GM23338 (cell line): ENCODE results near the gene CNTN1. TPM values are rescaled to one million over a fixed set of nuclear protein-coding genes. Genes with fewer than 3 reads are reported as not detected.

Source experiments
- ATAC-seq: fragments of 200-7000 bp; cut with Tn5 transposase; 3 replicates; pipeline ENCODE4 v1.9.1; 2020
- DNase-seq: peaks from one replicate; pipeline ENCODE4 v3.0.0-alpha.2; 2015; ENCODE audit warnings: low spot score
- H2AFZ ChIP-seq: fragments of 200-600 bp; sonication (generic); 2 replicates; pipeline ENCODE4 v1.8.0; 2016; ENCODE audit warnings: antibody characterized with exemption, mild to moderate bottlenecking, moderate library complexity
- H3F3A ChIP-seq: fragments of 200-600 bp; sonication (generic); replicated peaks from 2 replicates; pipeline ENCODE4 v1.8.0; 2017; ENCODE audit warnings: antibody characterized with exemption, mixed run types, low read depth
- H3K27ac ChIP-seq: fragments of 200-600 bp; sonication (generic); 2 replicates; pipeline ENCODE4 v1.6.1; 2016; ENCODE audit warnings: low read depth
- H3K27me3 ChIP-seq: fragments of 200-600 bp; sonication (generic); 2 replicates; pipeline ENCODE4 v1.8.0; 2016; ENCODE audit warnings: mild to moderate bottlenecking, mixed run types, moderate library complexity; ENCODE audit not compliant: insufficient read depth
- H3K36me3 ChIP-seq: fragments of 200-600 bp; sonication (generic); 2 replicates; pipeline ENCODE4 v1.8.0; 2016; ENCODE audit warnings: mild to moderate bottlenecking; ENCODE audit not compliant: insufficient read depth
- H3K4me1 ChIP-seq: fragments of 200-600 bp; sonication (generic); 2 replicates; pipeline ENCODE4 v1.8.0; 2016; ENCODE audit warnings: mild to moderate bottlenecking, moderate library complexity; ENCODE audit not compliant: insufficient read depth
- H3K4me2 ChIP-seq: fragments of 200-600 bp; sonication (generic); 2 replicates; pipeline ENCODE4 v1.7.1; 2017; ENCODE audit warnings: mixed run types
- H3K4me3 ChIP-seq: fragments of 200-600 bp; sonication (generic); 2 replicates; pipeline ENCODE4 v1.6.1; 2016; ENCODE audit warnings: mixed run types
- H3K79me2 ChIP-seq: fragments of 200-600 bp; sonication (generic); replicated peaks from 2 replicates; pipeline ENCODE4 v1.8.0; 2017; ENCODE audit warnings: mild to moderate bottlenecking; ENCODE audit not compliant: insufficient read depth
- H3K9me2 ChIP-seq: fragments of 200-600 bp; sonication (generic); 2 replicates; pipeline ENCODE4 v1.8.0; 2017; ENCODE audit not compliant: insufficient read depth
- H4K20me1 ChIP-seq: fragments of 200-600 bp; sonication (generic); replicated peaks from 2 replicates; pipeline ENCODE4 v1.8.0; 2017; ENCODE audit warnings: mild to moderate bottlenecking; ENCODE audit not compliant: insufficient read depth
- H3K27ac Mint-ChIP-seq: 2 replicates; pipeline ENCODE4 v1.8.0; 2020; ENCODE audit warnings: inconsistent platforms, mild to moderate bottlenecking, moderate library complexity, mixed read lengths
- H3K27me3 Mint-ChIP-seq: 3 replicates; pipeline ENCODE4 v1.8.0; 2022; ENCODE audit warnings: low read depth, mild to moderate bottlenecking, moderate library complexity, mixed read lengths, inconsistent platforms; ENCODE audit not compliant: insufficient read depth, poor library complexity
- H3K36me3 Mint-ChIP-seq: 3 replicates; pipeline ENCODE4 v1.8.0; 2021; ENCODE audit warnings: low read depth, mild to moderate bottlenecking, inconsistent platforms, moderate library complexity, mixed read lengths
- H3K4me1 Mint-ChIP-seq: 3 replicates; pipeline ENCODE4 v1.8.0; 2020; ENCODE audit warnings: mild to moderate bottlenecking, inconsistent platforms, mixed read lengths
- H3K4me3 Mint-ChIP-seq: 3 replicates; pipeline ENCODE4 v1.8.0; 2021; ENCODE audit warnings: moderate library complexity, mild to moderate bottlenecking, inconsistent platforms, mixed read lengths
- H3K9me3 Mint-ChIP-seq: 3 replicates; pipeline ENCODE4 v1.8.0; 2020; ENCODE audit warnings: moderate library complexity, mild to moderate bottlenecking, inconsistent platforms, mixed read lengths
- ETS1 ChIP-seq: IDR thresholded peaks from 2 replicates; pipeline ENCODE4 v1.6.1; 2016; ENCODE audit warnings: antibody characterized with exemption
- EZH2 ChIP-seq: fragments of 200-600 bp; sonication (generic); IDR thresholded peaks from one replicate; pipeline ENCODE4 v1.8.0; 2017; ENCODE audit warnings: antibody characterized with exemption, mild to moderate bottlenecking, low read depth; ENCODE audit not compliant: unreplicated experiment
- NANOG ChIP-seq: IDR thresholded peaks from 2 replicates; pipeline ENCODE4 v1.6.1; 2016; ENCODE audit warnings: antibody characterized with exemption, borderline replicate concordance
- POLR2AphosphoS5 ChIP-seq: IDR thresholded peaks from 2 replicates; pipeline ENCODE4 v1.6.1; 2016; ENCODE audit warnings: antibody characterized with exemption, low read depth
- STAT1 ChIP-seq: IDR thresholded peaks from one replicate; pipeline ENCODE4 v1.6.1; 2016; ENCODE audit warnings: antibody characterized with exemption; ENCODE audit not compliant: unreplicated experiment
- ZNF114 ChIP-seq: fragments of 250-450 bp; sonication (Bioruptor Pico); IDR thresholded peaks from 2 replicates; pipeline ENCODE4 v1.5.0; 2020; ENCODE audit warnings: mild to moderate bottlenecking, moderate library complexity
- ZNF331 ChIP-seq: fragments of 250-450 bp; sonication (Bioruptor Pico); IDR thresholded peaks from 2 replicates; pipeline ENCODE4 v1.5.0; 2020; ENCODE audit warnings: low read depth, mild to moderate bottlenecking, moderate library complexity
- polyA plus RNA-seq: library from polyadenylated mRNA; unstranded; fragments of >200 nt; fragmentation: Nextera tagmentation; extraction: Ambion mirVana; gene quantifications from 2 replicates; pipeline ENCODE4 v1.2.1, GENCODE V29; 2016
- total RNA-seq: library from RNA; depleted of rRNA; stranded (reverse); fragments of >200 nt; shearing (Covaris generic); gene quantifications from 2 replicates; pipeline ENCODE4 v1.2.3, GENCODE V29; 2014
- TF ChIP-seq, protein P1 (sequence below), 2 experiments: fragments of 200-600 bp in 1 of 2; sonication (generic) in 1 of 2; conservative IDR thresholded peaks; 2 replicates each; pipeline versions ENCODE4 v1.5.1 to v1.6.1; 2016 to 2017; ENCODE audit warnings: antibody characterized with exemption in 2 of 2, low read depth in 2 of 2, mild to moderate bottlenecking in 2 of 2, moderate library complexity in 1 of 2
- TF ChIP-seq, protein P2 (sequence below): fragments of 250-450 bp; sonication (Bioruptor Pico); IDR thresholded peaks from 2 replicates; pipeline ENCODE4 v1.5.0; 2020; ENCODE audit warnings: mild to moderate bottlenecking, moderate library complexity

Gene CNTN1
- total and polyA plus RNA-seq, 2 experiments from 2014 or later = 5.0 to 27.0 TPM

DNA sequence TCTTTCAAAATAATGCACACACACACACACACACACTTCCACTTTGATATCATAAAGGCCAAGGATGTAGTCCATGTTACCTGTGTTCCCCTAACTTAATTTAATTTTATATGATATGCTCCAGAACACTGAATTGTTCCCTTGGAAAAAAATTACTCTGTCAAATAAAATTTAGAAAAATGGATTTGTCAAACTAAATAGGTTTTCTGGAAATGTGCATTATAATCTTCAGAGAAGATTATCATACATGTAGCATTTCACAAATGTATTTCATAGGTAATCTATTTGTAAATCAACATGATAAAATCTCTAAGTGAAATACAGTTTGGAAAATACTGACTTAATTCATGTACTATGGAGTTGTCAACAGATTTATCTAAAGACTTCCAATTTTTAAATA, 68.6 kb downstream of the CNTN1 start (continued):
- TF ChIP-seq ZNF331 (CRISPR knock-in tag) (no peak), EZH2 (no peak), STAT1 (no peak), POLR2AphosphoS5 (no peak), ZNF114 (no peak)

- H2AFZ ChIP-seq = no peak overlapping the region
- TF ChIP-seq NANOG (no peak), ETS1 (no peak)
- TF ChIP-seq, protein P1, sequence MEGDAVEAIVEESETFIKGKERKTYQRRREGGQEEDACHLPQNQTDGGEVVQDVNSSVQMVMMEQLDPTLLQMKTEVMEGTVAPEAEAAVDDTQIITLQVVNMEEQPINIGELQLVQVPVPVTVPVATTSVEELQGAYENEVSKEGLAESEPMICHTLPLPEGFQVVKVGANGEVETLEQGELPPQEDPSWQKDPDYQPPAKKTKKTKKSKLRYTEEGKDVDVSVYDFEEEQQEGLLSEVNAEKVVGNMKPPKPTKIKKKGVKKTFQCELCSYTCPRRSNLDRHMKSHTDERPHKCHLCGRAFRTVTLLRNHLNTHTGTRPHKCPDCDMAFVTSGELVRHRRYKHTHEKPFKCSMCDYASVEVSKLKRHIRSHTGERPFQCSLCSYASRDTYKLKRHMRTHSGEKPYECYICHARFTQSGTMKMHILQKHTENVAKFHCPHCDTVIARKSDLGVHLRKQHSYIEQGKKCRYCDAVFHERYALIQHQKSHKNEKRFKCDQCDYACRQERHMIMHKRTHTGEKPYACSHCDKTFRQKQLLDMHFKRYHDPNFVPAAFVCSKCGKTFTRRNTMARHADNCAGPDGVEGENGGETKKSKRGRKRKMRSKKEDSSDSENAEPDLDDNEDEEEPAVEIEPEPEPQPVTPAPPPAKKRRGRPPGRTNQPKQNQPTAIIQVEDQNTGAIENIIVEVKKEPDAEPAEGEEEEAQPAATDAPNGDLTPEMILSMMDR (conservative IDR thresholded peaks at IDR 0.05; ENCODE audit: low read depth in 2 of 2) = peak in 1 of 2 experiments; percentile 30; a peak in 2 of 4 replicates
- no peaks in the 10 kb centered on the region for H4K20me1 ChIP-seq
- no peaks in the 10 kb centered on the region for H3K79me2 ChIP-seq
- H3K4me2 ChIP-seq = no peak overlapping the region
- DNase-seq = no peak
- H3K27ac ChIP-seq = no peak overlapping the region
- H3K4me1 Mint-ChIP-seq = no peaks in the 10 kb centered on the region
- no peaks in the 10 kb centered on the region for H3K27me3 ChIP-seq
- H3K36me3 Mint-ChIP-seq = no peaks in the 10 kb centered on the region
- no peaks in the 10 kb centered on the region for H3K9me3 Mint-ChIP-seq
- H3K36me3 ChIP-seq = no peaks in the 10 kb centered on the region
- H3K4me3 ChIP-seq = no peak overlapping the region
- no peaks in the 10 kb centered on the region for H3F3A ChIP-seq
- H3K4me1 ChIP-seq = no peaks in the 10 kb centered on the region
- no peak for ATAC-seq
- H3K27ac Mint-ChIP-seq = no peak overlapping the region
- no peaks in the 10 kb centered on the region for H3K27me3 Mint-ChIP-seq
- no peak overlapping the region for H3K4me3 Mint-ChIP-seq
- no peaks in the 10 kb centered on the region for H3K9me2 ChIP-seq
Measured at GRCh38 chr12:40762072-40762471, 69.8 kb downstream of the CNTN1 start.

GRCh38 chr12:40768125-40768864, 76.1 kb downstream of the CNTN1 start:
- Histone ChIP-seq H3K4me1 (0 out of 2 replicates have a peak, but pooled peaks cover 9% of the 10 kb centered on the region), H3K27ac (no peak overlapping the region), H3F3A (no peaks in the 10 kb centered on the region), H3K79me2 (no peaks in the 10 kb centered on the region), H2AFZ (no peak overlapping the region), H4K20me1 (no peaks in the 10 kb centered on the region), H3K4me2 (no peak overlapping the region), H3K36me3 (no peaks in the 10 kb centered on the region), H3K4me3 (no peak overlapping the region), H3K9me2 (no peaks in the 10 kb centered on the region), H3K27me3 (no peaks in the 10 kb centered on the region)
- H3K27me3 Mint-ChIP-seq = no peaks in the 10 kb centered on the region
- peaks cover 6% of the 10 kb centered on the region for H3K4me1 Mint-ChIP-seq
- no peak overlapping the region for H3K27ac Mint-ChIP-seq
- no peak overlapping the region for H3K4me3 Mint-ChIP-seq
- ATAC-seq (no peak), DNase-seq (no peak)
- H3K36me3 Mint-ChIP-seq = no peaks in the 10 kb centered on the region
- no peaks in the 10 kb centered on the region for H3K9me3 Mint-ChIP-seq
- TF ChIP-seq, protein P2, sequence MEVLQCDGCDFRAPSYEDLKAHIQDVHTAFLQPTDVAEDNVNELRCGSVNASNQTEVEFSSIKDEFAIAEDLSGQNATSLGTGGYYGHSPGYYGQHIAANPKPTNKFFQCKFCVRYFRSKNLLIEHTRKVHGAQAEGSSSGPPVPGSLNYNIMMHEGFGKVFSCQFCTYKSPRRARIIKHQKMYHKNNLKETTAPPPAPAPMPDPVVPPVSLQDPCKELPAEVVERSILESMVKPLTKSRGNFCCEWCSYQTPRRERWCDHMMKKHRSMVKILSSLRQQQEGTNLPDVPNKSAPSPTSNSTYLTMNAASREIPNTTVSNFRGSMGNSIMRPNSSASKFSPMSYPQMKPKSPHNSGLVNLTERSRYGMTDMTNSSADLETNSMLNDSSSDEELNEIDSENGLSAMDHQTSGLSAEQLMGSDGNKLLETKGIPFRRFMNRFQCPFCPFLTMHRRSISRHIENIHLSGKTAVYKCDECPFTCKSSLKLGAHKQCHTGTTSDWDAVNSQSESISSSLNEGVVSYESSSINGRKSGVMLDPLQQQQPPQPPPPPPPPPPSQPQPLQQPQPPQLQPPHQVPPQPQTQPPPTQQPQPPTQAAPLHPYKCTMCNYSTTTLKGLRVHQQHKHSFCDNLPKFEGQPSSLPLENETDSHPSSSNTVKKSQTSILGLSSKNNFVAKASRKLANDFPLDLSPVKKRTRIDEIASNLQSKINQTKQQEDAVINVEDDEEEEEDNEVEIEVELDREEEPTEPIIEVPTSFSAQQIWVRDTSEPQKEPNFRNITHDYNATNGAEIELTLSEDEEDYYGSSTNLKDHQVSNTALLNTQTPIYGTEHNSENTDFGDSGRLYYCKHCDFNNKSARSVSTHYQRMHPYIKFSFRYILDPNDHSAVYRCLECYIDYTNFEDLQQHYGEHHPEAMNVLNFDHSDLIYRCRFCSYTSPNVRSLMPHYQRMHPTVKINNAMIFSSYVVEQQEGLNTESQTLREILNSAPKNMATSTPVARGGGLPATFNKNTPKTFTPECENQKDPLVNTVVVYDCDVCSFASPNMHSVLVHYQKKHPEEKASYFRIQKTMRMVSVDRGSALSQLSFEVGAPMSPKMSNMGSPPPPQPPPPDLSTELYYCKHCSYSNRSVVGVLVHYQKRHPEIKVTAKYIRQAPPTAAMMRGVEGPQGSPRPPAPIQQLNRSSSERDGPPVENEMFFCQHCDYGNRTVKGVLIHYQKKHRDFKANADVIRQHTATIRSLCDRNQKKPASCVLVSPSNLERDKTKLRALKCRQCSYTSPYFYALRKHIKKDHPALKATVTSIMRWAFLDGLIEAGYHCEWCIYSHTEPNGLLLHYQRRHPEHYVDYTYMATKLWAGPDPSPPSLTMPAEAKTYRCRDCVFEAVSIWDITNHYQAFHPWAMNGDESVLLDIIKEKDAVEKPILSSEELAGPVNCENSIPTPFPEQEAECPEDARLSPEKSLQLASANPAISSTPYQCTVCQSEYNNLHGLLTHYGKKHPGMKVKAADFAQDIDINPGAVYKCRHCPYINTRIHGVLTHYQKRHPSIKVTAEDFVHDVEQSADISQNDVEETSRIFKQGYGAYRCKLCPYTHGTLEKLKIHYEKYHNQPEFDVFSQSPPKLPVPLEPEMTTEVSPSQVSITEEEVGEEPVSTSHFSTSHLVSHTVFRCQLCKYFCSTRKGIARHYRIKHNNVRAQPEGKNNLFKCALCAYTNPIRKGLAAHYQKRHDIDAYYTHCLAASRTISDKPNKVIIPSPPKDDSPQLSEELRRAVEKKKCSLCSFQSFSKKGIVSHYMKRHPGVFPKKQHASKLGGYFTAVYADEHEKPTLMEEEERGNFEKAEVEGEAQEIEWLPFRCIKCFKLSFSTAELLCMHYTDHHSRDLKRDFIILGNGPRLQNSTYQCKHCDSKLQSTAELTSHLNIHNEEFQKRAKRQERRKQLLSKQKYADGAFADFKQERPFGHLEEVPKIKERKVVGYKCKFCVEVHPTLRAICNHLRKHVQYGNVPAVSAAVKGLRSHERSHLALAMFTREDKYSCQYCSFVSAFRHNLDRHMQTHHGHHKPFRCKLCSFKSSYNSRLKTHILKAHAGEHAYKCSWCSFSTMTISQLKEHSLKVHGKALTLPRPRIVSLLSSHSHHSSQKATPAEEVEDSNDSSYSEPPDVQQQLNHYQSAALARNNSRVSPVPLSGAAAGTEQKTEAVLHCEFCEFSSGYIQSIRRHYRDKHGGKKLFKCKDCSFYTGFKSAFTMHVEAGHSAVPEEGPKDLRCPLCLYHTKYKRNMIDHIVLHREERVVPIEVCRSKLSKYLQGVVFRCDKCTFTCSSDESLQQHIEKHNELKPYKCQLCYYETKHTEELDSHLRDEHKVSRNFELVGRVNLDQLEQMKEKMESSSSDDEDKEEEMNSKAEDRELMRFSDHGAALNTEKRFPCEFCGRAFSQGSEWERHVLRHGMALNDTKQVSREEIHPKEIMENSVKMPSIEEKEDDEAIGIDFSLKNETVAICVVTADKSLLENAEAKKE (CRISPR knock-in tag) = no peak
